RWPE2 (cell line): Measurements from ENCODE around the gene FOXRED2.

ENCODE experiments used
- ATAC-seq: fragments of 200-7000 bp; cut with Tn5 transposase; 3 replicates; pipeline ENCODE4 v1.9.1; 2021; ENCODE audit warnings: low read depth
- DNase-seq: peaks from one replicate; pipeline ENCODE4 v3.0.0-alpha.2; 2020; ENCODE audit warnings: low spot score
- H3K27ac ChIP-seq: fragments of 450-650 bp; 2 replicates; pipeline ENCODE4 v1.5.1; 2017; ENCODE audit warnings: mild to moderate bottlenecking; ENCODE audit not compliant: poor library complexity, severe bottlenecking
- H3K27me3 ChIP-seq: fragments of 250-450 bp; sonication (Bioruptor Pico); 2 replicates; pipeline ENCODE4 v1.5.1; 2021; ENCODE audit warnings: mild to moderate bottlenecking, moderate library complexity; ENCODE audit not compliant: insufficient read depth, poor library complexity, severe bottlenecking
- H3K36me3 ChIP-seq: fragments of 250-450 bp; sonication (Bioruptor Pico); 2 replicates; pipeline ENCODE4 v1.5.1; 2020; ENCODE audit warnings: low read depth, mild to moderate bottlenecking, moderate library complexity
- H3K4me1 ChIP-seq: fragments of 250-450 bp; sonication (Bioruptor Pico); 2 replicates; pipeline ENCODE4 v1.5.1; 2021; ENCODE audit warnings: mild to moderate bottlenecking, moderate library complexity; ENCODE audit not compliant: insufficient read depth, poor library complexity, severe bottlenecking
- H3K4me3 ChIP-seq: fragments of 250-450 bp; sonication (Bioruptor Pico); 2 replicates; pipeline ENCODE4 v1.5.1; 2021; ENCODE audit warnings: mild to moderate bottlenecking, moderate library complexity; ENCODE audit not compliant: severe bottlenecking
- H3K9me3 ChIP-seq: fragments of 250-450 bp; sonication (Bioruptor Pico); 2 replicates; pipeline ENCODE4 v1.5.1; 2021; ENCODE audit warnings: mild to moderate bottlenecking, moderate library complexity; ENCODE audit not compliant: severe bottlenecking
- TF ChIP-seq, protein P1 (sequence below): fragments of 450-650 bp; IDR thresholded peaks from one replicate; pipeline ENCODE4 v1.5.1; 2017; ENCODE audit warnings: mild to moderate bottlenecking, moderate library complexity; ENCODE audit not compliant: poor library complexity, severe bottlenecking

The FOXRED2 gene

GRCh38 chr22:36470994-36471331 lies 35.9 kb downstream of the FOXRED2 start:
- DNase-seq (no peak), ATAC-seq (peak; percentile 6; the same call in 2 of the 3 replicates)
- Histone ChIP-seq H3K4me1 (peaks cover 56% of the 10 kb centered on the region), H3K27me3 (no peaks in the 10 kb centered on the region), H3K9me3 (no peaks in the 10 kb centered on the region), H3K4me3 (no peak overlapping the region), H3K27ac (peak overlapping the region; percentile 91), H3K36me3 (peaks cover 38% of the 10 kb centered on the region)
- TF ChIP-seq, protein P1, sequence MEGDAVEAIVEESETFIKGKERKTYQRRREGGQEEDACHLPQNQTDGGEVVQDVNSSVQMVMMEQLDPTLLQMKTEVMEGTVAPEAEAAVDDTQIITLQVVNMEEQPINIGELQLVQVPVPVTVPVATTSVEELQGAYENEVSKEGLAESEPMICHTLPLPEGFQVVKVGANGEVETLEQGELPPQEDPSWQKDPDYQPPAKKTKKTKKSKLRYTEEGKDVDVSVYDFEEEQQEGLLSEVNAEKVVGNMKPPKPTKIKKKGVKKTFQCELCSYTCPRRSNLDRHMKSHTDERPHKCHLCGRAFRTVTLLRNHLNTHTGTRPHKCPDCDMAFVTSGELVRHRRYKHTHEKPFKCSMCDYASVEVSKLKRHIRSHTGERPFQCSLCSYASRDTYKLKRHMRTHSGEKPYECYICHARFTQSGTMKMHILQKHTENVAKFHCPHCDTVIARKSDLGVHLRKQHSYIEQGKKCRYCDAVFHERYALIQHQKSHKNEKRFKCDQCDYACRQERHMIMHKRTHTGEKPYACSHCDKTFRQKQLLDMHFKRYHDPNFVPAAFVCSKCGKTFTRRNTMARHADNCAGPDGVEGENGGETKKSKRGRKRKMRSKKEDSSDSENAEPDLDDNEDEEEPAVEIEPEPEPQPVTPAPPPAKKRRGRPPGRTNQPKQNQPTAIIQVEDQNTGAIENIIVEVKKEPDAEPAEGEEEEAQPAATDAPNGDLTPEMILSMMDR, result no peak

DNA sequence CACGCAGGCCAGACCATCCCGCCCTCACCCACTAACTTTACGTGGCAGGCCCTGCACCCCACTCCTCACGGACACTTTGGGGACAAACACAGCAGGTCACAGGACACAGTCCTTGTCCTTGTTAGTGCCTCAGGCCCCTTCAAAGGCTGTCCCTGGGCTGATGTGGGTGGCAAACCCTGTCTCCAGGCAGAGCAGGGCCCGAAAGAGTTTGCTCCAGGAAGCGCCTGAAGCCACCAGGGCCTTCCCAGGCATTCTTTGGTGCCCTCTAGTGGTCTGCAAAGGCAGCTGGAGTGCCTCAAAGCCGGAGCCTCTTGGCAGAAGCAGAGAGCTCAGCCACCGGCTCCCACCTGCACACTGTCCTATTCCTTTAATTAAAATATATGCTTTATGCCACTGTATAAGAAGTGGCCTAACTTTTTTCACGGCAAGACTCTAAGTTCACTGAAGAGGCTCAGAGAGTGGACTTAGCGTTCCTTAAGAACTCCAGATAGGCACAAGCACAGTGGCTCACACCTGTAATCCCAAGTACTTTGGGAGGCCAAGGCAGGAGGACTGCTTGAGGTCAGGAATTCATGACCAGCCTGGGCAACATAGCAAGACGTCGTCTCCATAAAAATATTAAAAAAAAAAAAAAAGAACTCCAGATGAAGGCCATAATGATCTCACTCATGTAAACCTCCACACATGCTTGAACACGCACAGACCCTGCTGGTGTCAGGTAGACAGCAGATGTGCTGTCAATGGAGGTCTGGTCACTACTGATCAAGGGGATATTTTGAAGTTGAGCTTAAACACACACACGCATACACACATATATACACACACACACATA lies 36.5 kb downstream of the FOXRED2 start:
- Histone ChIP-seq H3K4me3 (no peak overlapping the region), H3K4me1 (peaks cover 62% of the 10 kb centered on the region), H3K27me3 (no peaks in the 10 kb centered on the region), H3K9me3 (no peaks in the 10 kb centered on the region), H3K27ac (peak overlapping the region; percentile 91), H3K36me3 (peaks cover 32% of the 10 kb centered on the region)
- DNase-seq (no peak), ATAC-seq (peak; percentile 42)
- TF ChIP-seq, protein P1, result peak; percentile 97

DNA sequence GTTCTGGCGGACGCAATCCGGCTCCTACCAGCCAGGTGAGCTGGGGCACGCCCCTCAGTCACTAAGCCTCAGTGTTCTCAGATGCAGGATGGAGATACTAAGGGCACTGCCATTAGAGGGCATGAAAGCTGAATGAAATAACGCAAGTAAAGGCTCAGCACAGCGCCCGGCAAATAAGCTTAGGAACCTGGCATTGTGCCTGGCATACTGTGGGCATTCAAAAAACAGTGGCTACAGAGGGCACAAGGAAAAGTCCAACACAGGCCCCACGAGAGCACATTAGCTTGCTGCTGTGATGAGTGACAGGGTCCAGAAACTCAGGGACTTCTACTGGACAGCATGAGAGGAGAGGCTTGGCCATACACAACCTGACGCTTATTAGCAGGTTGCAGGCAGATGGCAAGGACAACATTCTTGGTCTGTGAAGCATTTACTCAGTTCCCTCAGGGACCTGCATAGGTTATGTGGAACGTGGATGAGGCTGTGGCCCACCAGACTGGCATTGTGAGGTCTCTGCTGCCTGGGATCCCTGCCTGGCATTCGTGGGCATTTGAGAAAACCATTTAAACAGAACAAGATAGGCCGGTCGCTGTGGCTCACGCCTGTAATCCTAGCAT lies 37.6 kb downstream of the FOXRED2 start:
- no peak for ATAC-seq
- Histone ChIP-seq H3K27ac (peak overlapping the region; percentile 91), H3K4me3 (no peak overlapping the region), H3K9me3 (no peaks in the 10 kb centered on the region), H3K27me3 (no peaks in the 10 kb centered on the region), H3K4me1 (peaks cover 72% of the 10 kb centered on the region), H3K36me3 (peaks cover 21% of the 10 kb centered on the region)
- DNase-seq, result no peak
- TF ChIP-seq, protein P1, result no peak

- peak overlapping the region; percentile 91 for H3K27ac ChIP-seq
- H3K4me1 ChIP-seq, result peaks cover 72% of the 10 kb centered on the region
- no peaks in the 10 kb centered on the region for H3K9me3 ChIP-seq
- TF ChIP-seq, protein P1, result no peak
- H3K36me3 ChIP-seq, result peaks cover 15% of the 10 kb centered on the region
- peak; percentile 91 for DNase-seq
- H3K4me3 ChIP-seq, result no peak overlapping the region
- H3K27me3 ChIP-seq, result no peaks in the 10 kb centered on the region
- ATAC-seq, result peak; percentile 58
Measured at GRCh38 chr22:36467946-36468345, 38.9 kb downstream of the FOXRED2 start.
